GM19467 (cell line): ENCODE measurements around the gene KIF26B.

Experiments
- ATAC-seq: cut with Tn5 transposase; IDR thresholded peaks from one replicate; pipeline ENCODE4 v1.9.1; 2021; ENCODE audit warnings: mild to moderate bottlenecking, moderate library complexity; ENCODE audit not compliant: unreplicated experiment

The KIF26B gene

GRCh38 chr1:245448975-245449431, 294.2 kb downstream of the KIF26B start:
- no peak for ATAC-seq

GRCh38 chr1:245453541-245453940, 298.8 kb downstream of the KIF26B start:
- ATAC-seq = no peak

GRCh38 chr1:245454051-245454450, 299.3 kb downstream of the KIF26B start:
- no peak for ATAC-seq

- no peak for ATAC-seq
Measured at GRCh38 chr1:245457562-245457961, 302.8 kb downstream of the KIF26B start.

GRCh38 chr1:245458234-245458633, 303.4 kb downstream of the KIF26B start:
- ATAC-seq = no peak

GRCh38 chr1:245458761-245459174, 304.0 kb downstream of the KIF26B start:
- no peak for ATAC-seq

- no peak for ATAC-seq
Measured at GRCh38 chr1:245459621-245460020, 304.8 kb downstream of the KIF26B start.

GRCh38 chr1:245461681-245462080, 306.9 kb downstream of the KIF26B start:
- no peak for ATAC-seq

GRCh38 chr1:245462161-245462560, 307.4 kb downstream of the KIF26B start:
- no peak for ATAC-seq

GRCh38 chr1:245463392-245464165, 308.8 kb downstream of the KIF26B start:
- no peak for ATAC-seq

- ATAC-seq = no peak
Measured at GRCh38 chr1:245464290-245464689, 309.5 kb downstream of the KIF26B start.

- no peak for ATAC-seq
Measured at GRCh38 chr1:245465666-245466065, 310.9 kb downstream of the KIF26B start.

- no peak for ATAC-seq
Measured at GRCh38 chr1:245466261-245466660, 311.5 kb downstream of the KIF26B start.

- ATAC-seq = no peak
Measured at GRCh38 chr1:245467804-245468203, 313.0 kb downstream of the KIF26B start.

- no peak for ATAC-seq
Measured at GRCh38 chr1:245469006-245469405, 314.2 kb downstream of the KIF26B start.

- ATAC-seq = no peak
Measured at GRCh38 chr1:245469734-245470133, 314.9 kb downstream of the KIF26B start.

GRCh38 chr1:245475126-245475525, 320.3 kb downstream of the KIF26B start:
- no peak for ATAC-seq

GRCh38 chr1:245475961-245476516, 321.3 kb downstream of the KIF26B start:
- no peak for ATAC-seq

- ATAC-seq = no peak
Measured at GRCh38 chr1:245477941-245478340, 323.2 kb downstream of the KIF26B start.

- no peak for ATAC-seq
Measured at GRCh38 chr1:245480393-245481120, 325.8 kb downstream of the KIF26B start.

- no peak for ATAC-seq
Measured at GRCh38 chr1:245481261-245481660, 326.5 kb downstream of the KIF26B start.

- no peak for ATAC-seq
Measured at GRCh38 chr1:245483247-245483646, 328.5 kb downstream of the KIF26B start.
